HL-60 (cell line): ENCODE measurements around the gene SLC25A19.

Source experiments
- SPI1 ChIP-seq: IDR thresholded peaks from 2 replicates; pipeline ENCODE4 v1.6.1; 2012; ENCODE audit warnings: low read depth, mild to moderate bottlenecking, borderline replicate concordance
- TF ChIP-seq, protein P1 (sequence below): IDR thresholded peaks from one replicate; pipeline ENCODE4 v1.5.1; 2011; ENCODE audit warnings: low read length, control low read depth, inconsistent platforms; ENCODE audit not compliant: insufficient read depth
- TF ChIP-seq, protein P2 (sequence below): IDR thresholded peaks from 2 replicates; pipeline ENCODE4 v1.6.1; 2012; ENCODE audit warnings: low read depth; ENCODE audit not compliant: insufficient replicate concordance

- TF ChIP-seq, protein P1, sequence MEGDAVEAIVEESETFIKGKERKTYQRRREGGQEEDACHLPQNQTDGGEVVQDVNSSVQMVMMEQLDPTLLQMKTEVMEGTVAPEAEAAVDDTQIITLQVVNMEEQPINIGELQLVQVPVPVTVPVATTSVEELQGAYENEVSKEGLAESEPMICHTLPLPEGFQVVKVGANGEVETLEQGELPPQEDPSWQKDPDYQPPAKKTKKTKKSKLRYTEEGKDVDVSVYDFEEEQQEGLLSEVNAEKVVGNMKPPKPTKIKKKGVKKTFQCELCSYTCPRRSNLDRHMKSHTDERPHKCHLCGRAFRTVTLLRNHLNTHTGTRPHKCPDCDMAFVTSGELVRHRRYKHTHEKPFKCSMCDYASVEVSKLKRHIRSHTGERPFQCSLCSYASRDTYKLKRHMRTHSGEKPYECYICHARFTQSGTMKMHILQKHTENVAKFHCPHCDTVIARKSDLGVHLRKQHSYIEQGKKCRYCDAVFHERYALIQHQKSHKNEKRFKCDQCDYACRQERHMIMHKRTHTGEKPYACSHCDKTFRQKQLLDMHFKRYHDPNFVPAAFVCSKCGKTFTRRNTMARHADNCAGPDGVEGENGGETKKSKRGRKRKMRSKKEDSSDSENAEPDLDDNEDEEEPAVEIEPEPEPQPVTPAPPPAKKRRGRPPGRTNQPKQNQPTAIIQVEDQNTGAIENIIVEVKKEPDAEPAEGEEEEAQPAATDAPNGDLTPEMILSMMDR = no peak
- TF ChIP-seq SPI1 = no peak
- TF ChIP-seq, protein P2, sequence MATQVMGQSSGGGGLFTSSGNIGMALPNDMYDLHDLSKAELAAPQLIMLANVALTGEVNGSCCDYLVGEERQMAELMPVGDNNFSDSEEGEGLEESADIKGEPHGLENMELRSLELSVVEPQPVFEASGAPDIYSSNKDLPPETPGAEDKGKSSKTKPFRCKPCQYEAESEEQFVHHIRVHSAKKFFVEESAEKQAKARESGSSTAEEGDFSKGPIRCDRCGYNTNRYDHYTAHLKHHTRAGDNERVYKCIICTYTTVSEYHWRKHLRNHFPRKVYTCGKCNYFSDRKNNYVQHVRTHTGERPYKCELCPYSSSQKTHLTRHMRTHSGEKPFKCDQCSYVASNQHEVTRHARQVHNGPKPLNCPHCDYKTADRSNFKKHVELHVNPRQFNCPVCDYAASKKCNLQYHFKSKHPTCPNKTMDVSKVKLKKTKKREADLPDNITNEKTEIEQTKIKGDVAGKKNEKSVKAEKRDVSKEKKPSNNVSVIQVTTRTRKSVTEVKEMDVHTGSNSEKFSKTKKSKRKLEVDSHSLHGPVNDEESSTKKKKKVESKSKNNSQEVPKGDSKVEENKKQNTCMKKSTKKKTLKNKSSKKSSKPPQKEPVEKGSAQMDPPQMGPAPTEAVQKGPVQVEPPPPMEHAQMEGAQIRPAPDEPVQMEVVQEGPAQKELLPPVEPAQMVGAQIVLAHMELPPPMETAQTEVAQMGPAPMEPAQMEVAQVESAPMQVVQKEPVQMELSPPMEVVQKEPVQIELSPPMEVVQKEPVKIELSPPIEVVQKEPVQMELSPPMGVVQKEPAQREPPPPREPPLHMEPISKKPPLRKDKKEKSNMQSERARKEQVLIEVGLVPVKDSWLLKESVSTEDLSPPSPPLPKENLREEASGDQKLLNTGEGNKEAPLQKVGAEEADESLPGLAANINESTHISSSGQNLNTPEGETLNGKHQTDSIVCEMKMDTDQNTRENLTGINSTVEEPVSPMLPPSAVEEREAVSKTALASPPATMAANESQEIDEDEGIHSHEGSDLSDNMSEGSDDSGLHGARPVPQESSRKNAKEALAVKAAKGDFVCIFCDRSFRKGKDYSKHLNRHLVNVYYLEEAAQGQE = no peak
These were observed 18.3 kb downstream of the SLC25A19 start, which contains the start of gene MIF4GD for GRCh38 chr17:75270966-75271232.
